Transverse colon (tissue), 4 donors: ENCODE data around the gene INPP5K.

Source experiments
- EP300 ChIP-seq: sonication (generic); formaldehyde crosslinking; IDR thresholded peaks from one replicate; pipeline ENCODE4 v1.6.1; 2017; ENCODE audit warnings: antibody characterized with exemption, low read depth
- POLR2A ChIP-seq: fragments of 450-650 bp; IDR thresholded peaks from one replicate; pipeline ENCODE4 v1.6.1; 2016; ENCODE audit warnings: antibody characterized with exemption, mild to moderate bottlenecking, moderate library complexity
- POLR2AphosphoS5 ChIP-seq, 3 donors: sonication (generic); formaldehyde crosslinking; IDR thresholded peaks; one replicate each; pipeline ENCODE4 v1.6.1; 2016; ENCODE audit warnings: antibody characterized with exemption in 3 of 3
- TF ChIP-seq, protein P1 (sequence below), 5 experiments: fragments of 200-600 bp in 3 of 5; fragments of 450-650 bp in 2 of 5; sonication (generic) in 3 of 5; IDR thresholded peaks; 1 replicate in 2 of 5; 2 replicates in 3 of 5; pipeline ENCODE4 v1.5.1; 2016 to 2017; ENCODE audit warnings: antibody characterized with exemption in 5 of 5, inconsistent platforms in 3 of 5, mild to moderate bottlenecking in 2 of 5, moderate library complexity in 1 of 5

DNA sequence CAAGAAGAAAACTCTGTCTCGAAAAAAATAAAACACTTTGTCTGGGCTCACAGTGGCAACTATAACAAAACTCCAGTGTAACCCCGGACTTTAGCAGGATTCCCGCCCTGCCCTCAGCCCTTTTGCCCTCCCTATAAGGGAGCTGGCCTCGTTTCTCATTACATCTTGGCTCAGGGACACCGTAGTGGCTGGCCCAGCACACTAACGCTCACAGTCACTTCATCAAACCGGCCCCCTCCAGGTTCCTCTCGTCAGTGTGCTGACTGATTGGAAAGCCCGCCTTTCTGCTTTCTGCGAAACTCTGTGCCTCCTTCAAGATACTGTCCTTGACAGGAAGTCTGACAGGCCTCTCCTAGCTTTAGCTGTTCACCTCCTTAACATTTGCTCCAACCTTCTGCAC, 12.7 kb downstream of the INPP5K start:
- TF ChIP-seq POLR2AphosphoS5 (IDR thresholded peaks at IDR 0.05) = no peak
- TF ChIP-seq, protein P1, sequence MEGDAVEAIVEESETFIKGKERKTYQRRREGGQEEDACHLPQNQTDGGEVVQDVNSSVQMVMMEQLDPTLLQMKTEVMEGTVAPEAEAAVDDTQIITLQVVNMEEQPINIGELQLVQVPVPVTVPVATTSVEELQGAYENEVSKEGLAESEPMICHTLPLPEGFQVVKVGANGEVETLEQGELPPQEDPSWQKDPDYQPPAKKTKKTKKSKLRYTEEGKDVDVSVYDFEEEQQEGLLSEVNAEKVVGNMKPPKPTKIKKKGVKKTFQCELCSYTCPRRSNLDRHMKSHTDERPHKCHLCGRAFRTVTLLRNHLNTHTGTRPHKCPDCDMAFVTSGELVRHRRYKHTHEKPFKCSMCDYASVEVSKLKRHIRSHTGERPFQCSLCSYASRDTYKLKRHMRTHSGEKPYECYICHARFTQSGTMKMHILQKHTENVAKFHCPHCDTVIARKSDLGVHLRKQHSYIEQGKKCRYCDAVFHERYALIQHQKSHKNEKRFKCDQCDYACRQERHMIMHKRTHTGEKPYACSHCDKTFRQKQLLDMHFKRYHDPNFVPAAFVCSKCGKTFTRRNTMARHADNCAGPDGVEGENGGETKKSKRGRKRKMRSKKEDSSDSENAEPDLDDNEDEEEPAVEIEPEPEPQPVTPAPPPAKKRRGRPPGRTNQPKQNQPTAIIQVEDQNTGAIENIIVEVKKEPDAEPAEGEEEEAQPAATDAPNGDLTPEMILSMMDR (IDR thresholded peaks at IDR 0.05) = no peak
- TF ChIP-seq POLR2A = no peak
- TF ChIP-seq EP300 = no peak
